Hepatocyte (in vitro differentiated cells): Measurements from ENCODE around the gene MEX3B. TPM values are rescaled to one million over a fixed set of nuclear protein-coding genes. Genes with fewer than 3 reads are reported as not detected.

Experiments used
- DNase-seq: peaks from one replicate; pipeline ENCODE4 v3.0.0-alpha.2; 2016; ENCODE audit warnings: low spot score
- H2AFZ ChIP-seq: fragments of 200-600 bp; sonication (generic); 2 replicates; pipeline ENCODE4 v1.6.0; 2016; ENCODE audit warnings: antibody characterized with exemption, mild to moderate bottlenecking
- H3K27ac ChIP-seq: fragments of 200-600 bp; sonication (generic); 2 replicates; pipeline ENCODE4 v1.5.1; 2016; ENCODE audit warnings: mild to moderate bottlenecking
- H3K27me3 ChIP-seq: fragments of 200-600 bp; sonication (generic); 2 replicates; pipeline ENCODE4 v1.6.1; 2016
- H3K36me3 ChIP-seq: fragments of 200-600 bp; sonication (generic); replicated peaks from 2 replicates; pipeline ENCODE4 v1.5.1; 2016; ENCODE audit warnings: low read depth; ENCODE audit not compliant: insufficient read depth
- H3K4me1 ChIP-seq: fragments of 200-600 bp; sonication (generic); 2 replicates; pipeline ENCODE4 v1.5.1; 2016; ENCODE audit warnings: mild to moderate bottlenecking, moderate library complexity; ENCODE audit not compliant: insufficient read depth
- H3K4me2 ChIP-seq: fragments of 200-600 bp; sonication (generic); 2 replicates; pipeline ENCODE4 v1.6.0; 2016
- H3K4me3 ChIP-seq: fragments of 200-600 bp; sonication (generic); 2 replicates; pipeline ENCODE4 v1.5.1; 2016; ENCODE audit warnings: mild to moderate bottlenecking
- H3K79me2 ChIP-seq: fragments of 200-600 bp; sonication (generic); 2 replicates; pipeline ENCODE4 v1.6.0; 2017; ENCODE audit warnings: mild to moderate bottlenecking
- H3K9me2 ChIP-seq: fragments of 200-600 bp; sonication (generic); replicated peaks from 2 replicates; pipeline ENCODE4 v1.6.0; 2017; ENCODE audit warnings: mild to moderate bottlenecking; ENCODE audit not compliant: insufficient read depth
- H3K9me3 ChIP-seq: fragments of 200-600 bp; sonication (generic); 2 replicates; pipeline ENCODE4 v1.5.1; 2016; ENCODE audit warnings: low read depth, mild to moderate bottlenecking
- H4K20me1 ChIP-seq: fragments of 200-600 bp; sonication (generic); 2 replicates; pipeline ENCODE4 v1.6.0; 2016; ENCODE audit warnings: mild to moderate bottlenecking; ENCODE audit not compliant: insufficient read depth, poor library complexity, severe bottlenecking
- EZH2 ChIP-seq: fragments of 200-600 bp; sonication (generic); IDR thresholded peaks from 2 replicates; pipeline ENCODE4 v1.6.1; 2016; ENCODE audit warnings: antibody characterized with exemption, mild to moderate bottlenecking, borderline replicate concordance
- EZH2phosphoT487 ChIP-seq: fragments of 200-600 bp; sonication (generic); IDR thresholded peaks from one replicate; pipeline ENCODE4 v1.6.1; 2018; ENCODE audit warnings: antibody characterized with exemption, mild to moderate bottlenecking, low read depth, moderate library complexity; ENCODE audit not compliant: unreplicated experiment, severe bottlenecking
- WGBS: methylation state at CpG from one replicate; pipeline ENCODE4 v1.1.6; 2016; ENCODE audit warnings: low lambda C conversion rate; ENCODE audit errors: missing lambda C conversion rate; 5-methylcytosine and 5-hydroxymethylcytosine counted together
- polyA plus RNA-seq: library from polyadenylated mRNA; unstranded; fragments of >200 nt; fragmentation: Nextera tagmentation; extraction: Ambion mirVana; gene quantifications from 2 replicates; pipeline ENCODE4 v1.2.1, GENCODE V29; 2016
- total RNA-seq: library from RNA; depleted of rRNA; stranded (reverse); fragments of >200 nt; gene quantifications from 2 replicates; pipeline ENCODE4 v1.2.3, GENCODE V29; 2014
- TF ChIP-seq, protein P1 (sequence below): fragments of 200-600 bp; sonication (generic); IDR thresholded peaks from 2 replicates; pipeline ENCODE4 v1.5.1; 2016; ENCODE audit warnings: antibody characterized with exemption, mild to moderate bottlenecking; ENCODE audit not compliant: poor library complexity

MEX3B gene
- total and polyA plus RNA-seq, 2 experiments from 2014 or later, result 4.8 to 10.0 TPM

DNA sequence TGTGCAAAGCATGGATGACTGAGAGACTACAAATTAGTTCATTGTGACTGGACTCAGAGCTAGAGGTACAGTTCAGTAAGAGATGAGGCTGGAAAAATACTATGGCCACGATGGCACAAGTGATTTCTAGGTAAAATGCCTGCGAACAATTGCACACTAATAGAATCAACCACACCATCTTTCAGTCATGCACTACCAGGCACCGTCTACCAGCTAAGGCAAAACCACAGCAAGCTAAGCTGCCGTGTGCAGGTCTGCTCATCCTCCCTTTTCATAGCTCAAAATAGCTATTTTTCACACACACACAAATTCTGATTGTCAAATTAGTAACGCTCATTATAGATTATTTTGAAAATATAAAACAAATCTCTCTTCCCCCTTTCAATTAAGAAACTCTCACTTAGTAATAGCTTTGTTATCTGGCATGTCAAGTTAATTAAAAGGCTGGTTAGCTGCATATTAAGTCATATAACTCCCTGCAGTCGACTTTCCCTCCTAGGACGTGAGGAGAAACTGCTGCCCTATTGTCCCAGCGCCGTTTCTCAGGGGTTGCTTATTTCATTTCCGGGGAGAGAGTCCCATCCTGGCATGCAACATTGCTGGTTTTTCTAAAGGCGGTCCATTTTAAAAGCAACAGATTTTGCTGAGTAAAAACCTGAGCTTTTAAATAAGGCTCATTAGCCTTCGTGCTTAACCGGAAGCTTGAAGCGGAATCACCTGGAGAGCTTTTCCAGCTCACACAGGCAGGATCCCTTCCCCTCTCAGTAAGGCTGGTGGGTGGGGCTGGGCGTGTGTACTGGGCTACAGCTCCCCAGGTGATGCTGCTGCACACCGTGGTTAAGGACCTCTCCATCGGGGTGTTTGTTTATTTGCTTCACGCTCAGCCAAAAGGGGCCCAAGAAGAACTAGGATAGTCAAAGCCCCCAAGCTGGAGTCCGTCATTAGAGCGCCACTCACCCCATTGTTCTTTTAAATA lies 16.9 kb upstream of the MEX3B start:
- Histone ChIP-seq H3K27me3 (peaks cover 55% of the 10 kb centered on the region), H3K36me3 (no peaks in the 10 kb centered on the region), H4K20me1 (no peaks in the 10 kb centered on the region), H3K9me2 (no peaks in the 10 kb centered on the region), H3K4me2 (peak overlapping the region; percentile 56), H3K4me3 (no peak overlapping the region), H3K4me1 (no peaks in the 10 kb centered on the region), H2AFZ (no peak overlapping the region), H3K9me3 (no peaks in the 10 kb centered on the region), H3K27ac (no peak overlapping the region), H3K79me2 (no peaks in the 10 kb centered on the region)
- 33% methylated on average over 20 of the region's 20 CpGs for WGBS
- no peak for DNase-seq
- TF ChIP-seq, protein P1, sequence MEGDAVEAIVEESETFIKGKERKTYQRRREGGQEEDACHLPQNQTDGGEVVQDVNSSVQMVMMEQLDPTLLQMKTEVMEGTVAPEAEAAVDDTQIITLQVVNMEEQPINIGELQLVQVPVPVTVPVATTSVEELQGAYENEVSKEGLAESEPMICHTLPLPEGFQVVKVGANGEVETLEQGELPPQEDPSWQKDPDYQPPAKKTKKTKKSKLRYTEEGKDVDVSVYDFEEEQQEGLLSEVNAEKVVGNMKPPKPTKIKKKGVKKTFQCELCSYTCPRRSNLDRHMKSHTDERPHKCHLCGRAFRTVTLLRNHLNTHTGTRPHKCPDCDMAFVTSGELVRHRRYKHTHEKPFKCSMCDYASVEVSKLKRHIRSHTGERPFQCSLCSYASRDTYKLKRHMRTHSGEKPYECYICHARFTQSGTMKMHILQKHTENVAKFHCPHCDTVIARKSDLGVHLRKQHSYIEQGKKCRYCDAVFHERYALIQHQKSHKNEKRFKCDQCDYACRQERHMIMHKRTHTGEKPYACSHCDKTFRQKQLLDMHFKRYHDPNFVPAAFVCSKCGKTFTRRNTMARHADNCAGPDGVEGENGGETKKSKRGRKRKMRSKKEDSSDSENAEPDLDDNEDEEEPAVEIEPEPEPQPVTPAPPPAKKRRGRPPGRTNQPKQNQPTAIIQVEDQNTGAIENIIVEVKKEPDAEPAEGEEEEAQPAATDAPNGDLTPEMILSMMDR, result no peak
- no peak for TF ChIP-seq EZH2
- TF ChIP-seq EZH2phosphoT487, result no peak

DNA sequence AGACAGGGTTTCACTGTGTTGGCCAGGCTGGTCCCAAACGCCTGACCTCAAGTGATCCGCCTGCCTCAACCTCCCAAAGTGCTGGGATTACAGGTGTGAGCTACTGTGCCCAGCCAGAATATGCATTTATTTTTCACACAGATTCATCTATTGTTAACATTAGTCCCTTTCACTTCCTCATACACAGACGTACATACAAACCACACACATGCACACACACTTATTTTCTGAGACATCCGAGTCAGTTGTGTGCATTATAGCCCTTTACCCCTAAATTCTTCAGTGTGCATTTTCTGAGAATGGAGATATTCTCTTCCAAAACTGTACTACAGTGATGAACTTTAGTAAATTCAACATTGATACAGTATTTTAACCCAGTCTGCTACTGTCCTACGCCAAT lies 15.0 kb upstream of the MEX3B start:
- Histone ChIP-seq H3K4me3 (no peak overlapping the region), H3K36me3 (no peaks in the 10 kb centered on the region), H3K4me2 (no peak overlapping the region), H3K27ac (no peak overlapping the region), H3K9me2 (no peaks in the 10 kb centered on the region), H3K4me1 (no peaks in the 10 kb centered on the region), H3K9me3 (no peaks in the 10 kb centered on the region), H4K20me1 (no peaks in the 10 kb centered on the region), H3K27me3 (peaks cover 72% of the 10 kb centered on the region), H2AFZ (no peak overlapping the region), H3K79me2 (no peaks in the 10 kb centered on the region)
- no peak for DNase-seq
- 96% methylated on average over 5 of the region's 5 CpGs for WGBS
- no peak for TF ChIP-seq EZH2phosphoT487
- TF ChIP-seq, protein P1, result no peak
- no peak for TF ChIP-seq EZH2

DNA sequence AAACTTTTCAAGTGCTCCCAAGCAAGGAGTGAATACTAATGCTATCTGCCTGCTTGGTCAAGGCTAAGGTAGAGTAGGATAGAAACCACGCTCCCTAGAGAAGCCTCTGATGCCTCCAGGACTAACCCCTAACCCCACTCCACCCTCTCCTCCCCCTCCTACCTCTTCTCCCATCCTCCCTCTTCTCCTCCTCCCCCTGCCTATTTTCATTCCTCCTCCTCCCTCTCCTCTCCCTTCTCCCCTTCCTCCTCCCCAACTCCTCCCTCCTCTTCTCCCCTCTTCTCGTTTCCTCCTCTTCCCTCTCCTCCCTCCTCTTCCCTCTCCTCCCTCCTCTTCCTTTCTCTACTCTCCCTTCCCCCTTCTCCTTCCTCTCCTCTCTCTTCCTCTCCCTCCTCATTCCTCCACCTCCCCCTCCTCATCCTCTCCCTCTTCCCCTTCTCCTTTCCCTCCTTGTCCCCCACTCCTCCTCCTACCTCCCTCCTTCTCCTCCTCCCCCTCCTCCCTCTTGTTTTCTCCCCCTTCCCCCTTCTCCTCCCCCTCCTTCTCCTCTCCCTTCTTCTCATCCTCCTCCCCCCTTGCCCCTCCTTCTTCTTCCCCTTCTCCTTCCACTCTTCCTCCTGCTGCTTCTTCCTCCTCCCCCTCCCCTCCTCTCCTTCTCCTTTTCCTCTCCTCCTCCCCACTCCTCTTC lies 12.8 kb upstream of the MEX3B start:
- no peaks in the 10 kb centered on the region for H3K9me2 ChIP-seq

More for the DNA sequence above, 12.8 kb upstream of the MEX3B start:
- Histone ChIP-seq H3K79me2 (no peaks in the 10 kb centered on the region), H3K36me3 (no peaks in the 10 kb centered on the region), H2AFZ (no peak overlapping the region), H4K20me1 (no peaks in the 10 kb centered on the region), H3K27ac (no peak overlapping the region), H3K4me1 (no peaks in the 10 kb centered on the region), H3K4me2 (no peak overlapping the region), H3K4me3 (no peak overlapping the region), H3K9me3 (no peaks in the 10 kb centered on the region), H3K27me3 (peaks cover 69% of the 10 kb centered on the region)
- TF ChIP-seq EZH2 (no peak), EZH2phosphoT487 (no peak)
- TF ChIP-seq, protein P1, result no peak
- 18% methylated on average over 2 of the region's 2 CpGs for WGBS
- no peak for DNase-seq
